ENCODE results near the gene PIK3CG.
"Not testable (repeated sequence)": the region's sequence is repeated elsewhere in the genome, so short reads cannot be mapped to it uniquely, and the experiment has no call there.

The PIK3CG gene

DNA sequence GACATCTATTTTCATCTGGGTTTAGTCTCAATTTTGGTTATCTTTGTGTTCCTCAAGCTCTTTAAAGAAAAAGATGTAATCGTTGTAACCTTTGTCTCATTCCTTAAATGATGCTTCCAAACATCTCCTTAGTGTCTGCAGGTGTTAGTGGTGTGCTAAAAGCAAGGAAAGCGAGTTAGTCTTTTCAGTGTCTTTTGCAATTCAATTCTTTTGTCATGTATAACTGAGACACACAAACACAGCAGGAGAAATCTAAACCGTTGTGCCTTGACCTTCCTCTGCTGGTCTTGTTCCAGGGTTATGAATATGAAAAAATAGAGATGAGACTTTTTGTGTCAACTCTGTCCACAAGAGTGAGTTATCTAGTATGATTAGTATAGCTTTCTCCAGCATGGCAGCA lies 40.7 kb downstream of the PIK3CG start:
- TF ChIP-seq, protein P1, sequence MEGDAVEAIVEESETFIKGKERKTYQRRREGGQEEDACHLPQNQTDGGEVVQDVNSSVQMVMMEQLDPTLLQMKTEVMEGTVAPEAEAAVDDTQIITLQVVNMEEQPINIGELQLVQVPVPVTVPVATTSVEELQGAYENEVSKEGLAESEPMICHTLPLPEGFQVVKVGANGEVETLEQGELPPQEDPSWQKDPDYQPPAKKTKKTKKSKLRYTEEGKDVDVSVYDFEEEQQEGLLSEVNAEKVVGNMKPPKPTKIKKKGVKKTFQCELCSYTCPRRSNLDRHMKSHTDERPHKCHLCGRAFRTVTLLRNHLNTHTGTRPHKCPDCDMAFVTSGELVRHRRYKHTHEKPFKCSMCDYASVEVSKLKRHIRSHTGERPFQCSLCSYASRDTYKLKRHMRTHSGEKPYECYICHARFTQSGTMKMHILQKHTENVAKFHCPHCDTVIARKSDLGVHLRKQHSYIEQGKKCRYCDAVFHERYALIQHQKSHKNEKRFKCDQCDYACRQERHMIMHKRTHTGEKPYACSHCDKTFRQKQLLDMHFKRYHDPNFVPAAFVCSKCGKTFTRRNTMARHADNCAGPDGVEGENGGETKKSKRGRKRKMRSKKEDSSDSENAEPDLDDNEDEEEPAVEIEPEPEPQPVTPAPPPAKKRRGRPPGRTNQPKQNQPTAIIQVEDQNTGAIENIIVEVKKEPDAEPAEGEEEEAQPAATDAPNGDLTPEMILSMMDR (conservative IDR thresholded peaks at IDR 0.05; ENCODE audit: low read depth), result no peak
- DNase-seq (ENCODE audit: low spot score), result no peak
- CTCF ChIA-PET, result no interaction called here

DNA sequence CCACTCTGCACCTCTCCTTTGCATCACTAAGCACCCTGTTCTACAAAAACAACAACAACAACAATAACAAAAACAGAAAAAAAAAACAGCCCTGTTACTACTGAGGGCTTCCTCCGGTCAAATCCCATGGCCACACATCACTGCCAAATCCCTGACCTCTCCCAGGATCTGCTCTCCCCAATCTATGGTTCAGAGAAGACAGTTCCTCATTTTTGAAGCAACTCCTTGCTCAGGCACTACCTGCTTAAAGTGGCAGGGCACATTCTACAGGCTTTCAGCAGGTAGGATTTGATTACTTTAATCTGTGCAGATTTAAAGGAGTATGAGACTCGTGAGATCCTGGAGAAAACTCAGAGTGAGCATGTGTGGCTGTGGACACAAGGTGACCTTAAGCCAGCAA lies 46.9 kb downstream of the PIK3CG start:
- ChIA-PET POLR2A (ENCODE audit: low non-redundant PET) (no interaction called here), CTCF (no interaction called here)
- TF ChIP-seq, protein P1 (conservative IDR thresholded peaks at IDR 0.05; ENCODE audit: low read depth), result no peak
- no peak overlapping the region for H3K27ac ChIP-seq
- DNase-seq (ENCODE audit: low spot score), result no peak

More for the DNA sequence above, 40.7 kb downstream of the PIK3CG start:
- no peak overlapping the region for H3K27ac ChIP-seq
- POLR2A ChIA-PET (ENCODE audit: low non-redundant PET), result no interaction called here

DNA sequence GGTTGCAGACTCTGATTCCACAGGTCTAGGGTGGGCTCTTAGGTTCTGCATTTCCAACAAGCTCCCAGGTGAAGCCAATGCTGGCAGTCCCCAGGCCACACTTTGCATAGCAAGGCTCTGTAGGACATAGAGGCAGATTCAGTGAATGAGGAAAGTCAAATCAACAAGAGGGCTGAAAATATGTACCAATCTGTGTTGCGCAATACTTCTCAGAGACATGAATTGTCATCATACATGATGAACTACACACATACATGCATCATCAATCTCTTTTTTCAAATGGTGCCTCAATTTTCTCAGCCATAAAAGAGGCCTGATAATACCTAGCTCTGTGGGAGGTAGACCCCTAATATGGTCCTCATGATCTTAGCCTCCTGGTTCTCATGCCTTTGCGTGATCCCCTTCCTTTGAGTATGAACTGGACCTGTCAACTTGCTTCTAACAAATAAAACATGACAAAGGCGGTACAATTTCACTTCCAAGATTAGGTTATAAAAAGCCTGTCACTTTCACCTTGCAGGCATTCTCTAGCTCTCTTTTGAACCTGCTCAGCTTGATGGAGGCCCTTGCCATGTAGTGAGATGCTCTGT lies 49.0 kb downstream of the PIK3CG start:
- TF ChIP-seq, protein P1 (conservative IDR thresholded peaks at IDR 0.05; ENCODE audit: low read depth), result no peak
- CTCF ChIA-PET, result interaction anchor here (0.7 kb wide), 1 partner anchor 1068 kb away, joined by 3 read pairs; no protein-coding TSS in a partner anchor
- POLR2A ChIA-PET (ENCODE audit: low non-redundant PET), result no interaction called here
- DNase-seq (ENCODE audit: low spot score), result no peak
- H3K27ac ChIP-seq, result no peak overlapping the region

DNA sequence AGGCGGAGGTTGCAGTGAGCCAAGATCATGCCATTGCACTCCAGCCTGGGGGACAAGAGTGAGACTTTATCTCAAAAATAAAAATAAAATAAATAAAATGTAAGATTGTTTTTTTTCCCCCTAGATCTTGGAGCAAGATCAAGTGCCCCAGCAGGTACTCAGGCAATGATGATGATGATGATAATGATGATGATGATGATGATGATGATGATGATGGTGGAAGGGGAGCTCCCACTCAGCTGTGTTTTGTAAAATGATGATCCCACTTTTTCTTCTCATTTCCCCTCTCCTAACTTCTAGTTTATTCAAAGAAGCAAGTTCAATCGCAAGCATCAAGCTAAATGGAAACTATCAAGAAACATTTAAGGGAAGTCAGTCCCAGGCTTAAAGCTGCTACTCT lies 50.3 kb downstream of the PIK3CG start:
- TF ChIP-seq, protein P1 (conservative IDR thresholded peaks at IDR 0.05; ENCODE audit: low read depth), result no peak
- ChIA-PET POLR2A (ENCODE audit: low non-redundant PET) (no interaction called here), CTCF (no interaction called here)
- DNase-seq (ENCODE audit: low spot score), result no peak
- no peak overlapping the region for H3K27ac ChIP-seq

DNA sequence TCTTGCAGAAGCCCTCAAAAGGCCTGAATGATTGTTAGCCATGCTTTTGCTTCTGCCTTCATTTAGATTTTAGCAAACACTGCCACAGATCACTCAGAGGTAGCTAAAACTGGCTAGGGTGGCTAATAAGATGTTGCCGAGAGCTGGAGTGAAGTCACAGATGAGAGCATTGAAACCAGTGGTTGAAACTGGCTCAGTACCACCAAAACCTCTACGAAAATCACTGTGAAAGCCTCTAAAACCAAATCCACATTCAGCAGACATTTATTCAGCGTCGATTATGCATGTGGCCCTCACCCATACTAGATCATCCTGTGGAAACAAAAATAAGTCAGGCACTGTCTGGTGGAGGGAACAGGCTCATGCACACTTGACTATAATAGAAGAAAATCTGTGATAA lies 50.8 kb downstream of the PIK3CG start:
- TF ChIP-seq, protein P1 (conservative IDR thresholded peaks at IDR 0.05; ENCODE audit: low read depth), result no peak
- DNase-seq (ENCODE audit: low spot score), result no peak
- ChIA-PET CTCF (no interaction called here), POLR2A (ENCODE audit: low non-redundant PET) (no interaction called here)
- H3K27ac ChIP-seq, result no peak overlapping the region

DNA sequence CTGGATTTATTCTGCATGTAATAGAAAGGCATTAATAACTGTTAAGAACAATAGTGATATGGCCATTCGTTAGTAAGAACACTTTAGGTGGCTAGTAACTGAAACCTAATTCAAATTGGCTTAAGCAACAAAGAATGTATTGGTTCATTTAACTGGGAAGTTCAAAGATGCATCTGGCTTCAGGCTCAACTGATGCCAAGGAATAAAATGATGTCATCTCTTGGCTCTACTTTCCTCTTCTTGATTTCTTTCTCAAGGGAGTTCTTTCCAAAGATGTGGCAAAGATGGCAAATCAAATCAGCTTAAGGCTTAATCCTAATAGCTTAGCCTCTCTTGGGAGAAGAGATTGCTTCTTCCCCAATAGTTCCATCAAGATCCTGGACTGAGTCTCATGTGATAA lies 51.6 kb downstream of the PIK3CG start:
- H3K27ac ChIP-seq, result no peak overlapping the region
- CTCF ChIA-PET, result no interaction called here
- DNase-seq (ENCODE audit: low spot score), result no peak
- TF ChIP-seq, protein P1 (conservative IDR thresholded peaks at IDR 0.05; ENCODE audit: low read depth), result no peak
- POLR2A ChIA-PET (ENCODE audit: low non-redundant PET), result no interaction called here

DNA sequence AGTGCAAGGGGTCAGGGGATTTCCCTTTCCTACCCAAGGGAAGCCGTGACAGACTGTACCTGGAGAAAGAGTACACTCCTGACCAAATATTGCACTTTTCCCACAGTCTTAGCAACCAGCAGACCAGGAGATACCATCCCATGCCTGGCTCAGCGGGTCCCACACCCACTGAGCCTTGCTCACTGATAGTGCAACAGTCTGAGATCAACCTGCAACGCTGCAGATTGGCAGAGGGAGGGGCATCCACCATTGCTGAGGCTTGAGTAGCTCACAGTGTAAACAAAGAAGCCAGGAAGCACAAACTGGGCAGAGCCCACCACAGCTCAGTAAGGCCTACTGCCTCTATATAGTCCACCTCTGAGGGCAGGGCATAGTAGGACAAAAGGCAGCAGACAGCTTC lies 53.9 kb downstream of the PIK3CG start:
- ChIA-PET POLR2A (ENCODE audit: low non-redundant PET) (no interaction called here), CTCF (no interaction called here)
- DNase-seq (ENCODE audit: low spot score), result no peak

DNA sequence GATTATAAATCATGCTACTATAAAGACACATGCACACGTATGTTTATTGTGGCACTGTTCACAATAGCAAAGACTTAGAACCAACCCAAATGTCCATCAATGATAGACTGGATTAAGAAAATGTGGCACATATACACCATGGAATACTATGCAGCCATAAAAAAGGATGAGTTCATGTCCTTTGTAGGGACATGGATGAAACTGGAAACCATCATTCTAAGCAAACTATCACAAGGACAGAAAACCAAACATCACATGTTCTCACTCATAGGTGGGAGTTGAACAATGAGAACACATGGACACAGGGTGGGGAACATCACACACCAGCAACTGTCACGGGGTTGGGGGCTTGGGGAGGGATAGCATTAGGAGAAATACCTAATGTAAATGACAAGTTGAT lies 59.4 kb downstream of the PIK3CG start:
- DNase-seq (ENCODE audit: low spot score); CTCF ChIA-PET; POLR2A ChIA-PET (ENCODE audit: low non-redundant PET); H3K27ac ChIP-seq: not testable (repeated sequence)

More for the DNA sequence above, 53.9 kb downstream of the PIK3CG start:
- TF ChIP-seq, protein P1 (conservative IDR thresholded peaks at IDR 0.05; ENCODE audit: low read depth), result no peak
- H3K27ac ChIP-seq, result no peak overlapping the region
